Measurements from ENCODE around the gene GAB2.

The GAB2 gene

DNA sequence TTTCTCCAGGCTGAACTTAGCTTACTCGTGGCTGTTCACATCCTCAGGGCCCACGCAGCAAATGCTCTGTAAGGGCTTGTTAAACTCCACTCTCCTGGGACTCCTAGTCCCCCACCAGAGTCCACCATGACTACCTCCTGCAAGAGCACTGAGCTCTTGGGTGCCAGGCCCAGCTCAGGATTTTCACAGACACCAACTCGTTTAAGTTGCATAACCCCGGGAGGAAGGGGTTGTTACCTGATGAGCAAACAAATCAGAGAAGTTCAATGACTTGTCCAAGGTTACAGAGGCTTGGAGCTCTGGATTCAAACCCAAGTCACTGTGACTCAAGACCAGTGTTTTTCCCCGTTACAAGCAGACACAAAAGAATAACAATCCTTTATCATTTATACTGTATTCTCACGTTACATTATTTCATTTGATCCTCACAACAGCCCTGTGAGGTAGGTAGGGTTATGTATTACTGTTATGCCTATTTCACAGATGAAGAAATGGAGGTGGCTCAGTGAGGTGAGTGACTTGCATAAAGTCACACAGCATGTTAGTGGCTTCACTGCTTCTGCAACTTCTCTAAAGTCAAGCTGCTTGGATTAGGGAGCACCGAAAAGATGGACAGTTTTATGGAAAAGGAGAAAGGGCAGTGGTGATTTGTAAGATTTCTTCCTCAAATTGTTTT is 246.6 kb downstream of the GAB2 start:
- no peak for DNase-seq (ENCODE audit: low spot score)
- Mint-ChIP-seq H3K36me3 (ENCODE audit: low read depth) (peaks cover 14% of the 10 kb centered on the region), H3K27ac (no peak overlapping the region), H3K9me3 (no peaks in the 10 kb centered on the region), H3K4me3 (no peak overlapping the region), H3K27me3 (ENCODE audit: low read depth) (no peaks in the 10 kb centered on the region), H3K4me1 (ENCODE audit: low read depth) (no peaks in the 10 kb centered on the region)

DNA sequence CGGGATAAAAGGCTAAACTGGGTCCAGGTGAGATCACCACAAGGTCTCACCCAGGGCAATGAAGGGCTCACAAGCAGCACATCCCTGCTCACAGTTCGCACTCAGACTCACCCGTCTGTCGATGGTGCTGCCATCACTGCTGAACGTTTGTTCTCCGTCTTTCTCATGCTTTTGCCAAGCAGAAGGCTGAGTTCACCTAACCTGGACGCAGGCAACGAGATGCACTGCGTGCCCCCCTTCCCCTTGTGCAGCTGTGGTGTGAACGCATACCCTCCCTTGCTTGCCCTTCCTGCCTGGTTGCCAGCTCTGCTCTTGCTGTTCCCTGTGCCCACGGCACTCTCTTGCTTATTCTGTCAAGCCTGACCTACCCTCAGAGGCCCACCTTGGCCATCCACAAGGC is 247.2 kb downstream of the GAB2 start:
- DNase-seq (ENCODE audit: low spot score) = no peak
- Mint-ChIP-seq H3K4me3 (no peak overlapping the region), H3K36me3 (ENCODE audit: low read depth) (peaks cover 11% of the 10 kb centered on the region), H3K4me1 (ENCODE audit: low read depth) (no peaks in the 10 kb centered on the region), H3K27ac (no peak overlapping the region), H3K27me3 (ENCODE audit: low read depth) (no peaks in the 10 kb centered on the region), H3K9me3 (no peaks in the 10 kb centered on the region)

- H3K9me3 Mint-ChIP-seq = no peaks in the 10 kb centered on the region
- H3K4me1 Mint-ChIP-seq (ENCODE audit: low read depth) = no peaks in the 10 kb centered on the region
- no peaks in the 10 kb centered on the region for H3K27me3 Mint-ChIP-seq (ENCODE audit: low read depth)
- peaks cover 5% of the 10 kb centered on the region for H3K36me3 Mint-ChIP-seq (ENCODE audit: low read depth)
- no peak for DNase-seq (ENCODE audit: low spot score)
- H3K27ac Mint-ChIP-seq = no peak overlapping the region
- H3K4me3 Mint-ChIP-seq = no peak overlapping the region
Observed at GRCh38 chr11:78168539-78169477, 248.8 kb downstream of the GAB2 start.

DNA sequence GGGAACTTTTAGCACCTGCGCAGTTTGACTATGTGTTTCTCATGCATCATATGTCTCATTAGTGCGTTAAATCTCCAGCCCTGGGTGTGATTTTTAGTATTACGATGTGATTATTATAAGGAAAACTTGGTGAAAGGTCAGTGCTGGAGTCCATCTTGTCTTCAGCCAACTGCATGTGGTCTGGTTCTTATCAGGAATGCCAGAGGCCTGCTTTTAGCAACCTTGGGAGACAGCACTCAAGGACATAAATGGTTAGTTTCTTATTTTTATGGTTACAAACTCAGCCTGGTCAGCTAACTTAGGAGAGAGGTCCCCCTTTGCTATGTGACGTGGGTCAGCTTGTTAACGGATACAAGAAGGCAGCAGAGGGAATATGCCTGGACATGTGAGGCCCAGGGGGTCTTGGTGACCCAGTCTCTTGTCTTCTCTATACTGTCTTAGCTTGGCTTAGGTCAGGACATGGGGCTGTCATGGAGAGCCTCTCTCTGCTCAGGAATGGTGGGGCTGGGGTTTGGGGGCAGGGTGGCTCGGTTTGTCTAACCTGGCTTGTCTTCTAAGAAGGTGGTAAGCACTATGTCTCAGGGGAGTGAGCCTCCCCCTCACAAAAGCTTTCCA is 250.7 kb downstream of the GAB2 start:
- H3K27ac Mint-ChIP-seq = no peak overlapping the region

More for the DNA sequence above, 250.7 kb downstream of the GAB2 start:
- no peak for DNase-seq (ENCODE audit: low spot score)
- Mint-ChIP-seq H3K4me3 (no peak overlapping the region), H3K27me3 (ENCODE audit: low read depth) (no peaks in the 10 kb centered on the region), H3K4me1 (ENCODE audit: low read depth) (no peaks in the 10 kb centered on the region), H3K9me3 (no peaks in the 10 kb centered on the region), H3K36me3 (ENCODE audit: low read depth) (no peaks in the 10 kb centered on the region)
